ENCODE results near the gene MEGF6.

The MEGF6 gene

DNA sequence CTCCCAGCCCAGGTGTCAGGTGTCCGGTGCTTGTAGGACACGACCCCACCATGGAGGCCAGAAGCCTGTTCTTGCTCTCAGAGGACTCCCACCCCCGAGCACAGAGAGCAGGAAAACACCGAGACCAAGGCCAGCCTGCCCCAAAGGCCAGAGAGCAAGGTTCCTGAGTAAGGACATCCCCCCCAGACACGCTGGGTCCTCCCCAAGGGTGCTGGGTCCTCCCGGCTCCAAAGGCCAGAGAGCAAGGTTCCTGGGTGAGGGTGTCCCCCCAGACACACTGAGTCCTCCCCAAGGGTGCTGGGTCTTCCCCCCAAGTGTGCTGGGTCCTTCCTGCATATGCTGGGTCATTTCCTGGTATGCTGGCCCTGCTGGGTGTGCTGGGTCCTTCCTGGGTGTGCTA is 40.0 kb downstream of the MEGF6 start:
- no peak for TF ChIP-seq ZFX (IDR thresholded peaks at IDR 0.05; ENCODE audit: borderline replicate concordance)
- TF ChIP-seq, protein P1, sequence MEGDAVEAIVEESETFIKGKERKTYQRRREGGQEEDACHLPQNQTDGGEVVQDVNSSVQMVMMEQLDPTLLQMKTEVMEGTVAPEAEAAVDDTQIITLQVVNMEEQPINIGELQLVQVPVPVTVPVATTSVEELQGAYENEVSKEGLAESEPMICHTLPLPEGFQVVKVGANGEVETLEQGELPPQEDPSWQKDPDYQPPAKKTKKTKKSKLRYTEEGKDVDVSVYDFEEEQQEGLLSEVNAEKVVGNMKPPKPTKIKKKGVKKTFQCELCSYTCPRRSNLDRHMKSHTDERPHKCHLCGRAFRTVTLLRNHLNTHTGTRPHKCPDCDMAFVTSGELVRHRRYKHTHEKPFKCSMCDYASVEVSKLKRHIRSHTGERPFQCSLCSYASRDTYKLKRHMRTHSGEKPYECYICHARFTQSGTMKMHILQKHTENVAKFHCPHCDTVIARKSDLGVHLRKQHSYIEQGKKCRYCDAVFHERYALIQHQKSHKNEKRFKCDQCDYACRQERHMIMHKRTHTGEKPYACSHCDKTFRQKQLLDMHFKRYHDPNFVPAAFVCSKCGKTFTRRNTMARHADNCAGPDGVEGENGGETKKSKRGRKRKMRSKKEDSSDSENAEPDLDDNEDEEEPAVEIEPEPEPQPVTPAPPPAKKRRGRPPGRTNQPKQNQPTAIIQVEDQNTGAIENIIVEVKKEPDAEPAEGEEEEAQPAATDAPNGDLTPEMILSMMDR (IDR thresholded peaks at IDR 0.05), result no peak

DNA sequence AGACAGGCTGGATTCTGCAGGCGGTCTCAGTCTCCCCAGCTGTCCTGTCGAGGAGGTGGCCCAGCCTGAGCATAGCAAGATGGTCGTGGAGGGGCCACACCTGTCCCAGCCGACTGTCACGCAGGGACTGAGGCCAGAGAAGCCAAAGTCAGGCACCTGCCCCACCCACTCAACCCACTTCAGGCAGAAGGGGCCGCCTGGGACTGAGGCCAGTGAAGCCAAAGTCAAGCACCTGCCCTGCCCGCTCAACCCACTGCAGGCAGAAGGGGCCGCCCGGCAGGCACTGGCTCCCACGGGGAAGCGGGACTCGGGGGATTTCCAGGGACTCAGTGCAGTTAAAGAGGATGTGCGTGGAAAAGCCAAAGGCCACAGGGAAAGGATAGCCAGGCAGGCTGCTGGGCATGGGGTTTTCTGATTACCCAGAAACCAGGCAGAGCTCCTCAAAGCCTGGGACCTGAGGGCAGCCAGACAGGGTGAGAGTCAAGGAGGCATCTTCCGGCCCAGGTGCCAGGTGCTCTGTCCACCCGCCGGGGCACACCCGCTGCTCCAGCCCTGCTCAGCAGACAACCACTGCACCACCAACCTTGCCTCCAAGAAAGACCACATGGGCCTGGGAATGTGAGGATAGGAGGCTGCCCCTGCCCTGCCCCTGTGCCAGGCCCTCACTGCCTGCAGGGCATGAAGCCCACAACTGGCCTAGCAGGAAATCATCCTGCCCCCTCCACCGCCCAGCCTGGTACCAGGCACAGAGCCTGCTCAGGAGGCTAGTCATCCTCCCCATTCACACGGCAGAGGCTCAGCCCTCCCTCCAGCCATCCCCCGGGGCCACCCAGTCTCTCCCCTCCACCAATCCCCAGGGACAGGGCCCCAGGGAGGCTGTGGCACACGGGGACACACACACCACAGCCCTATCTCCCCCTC is 41.0 kb downstream of the MEGF6 start:
- H3K27ac ChIP-seq, result no peak overlapping the region
- TF ChIP-seq ZFX (IDR thresholded peaks at IDR 0.05; ENCODE audit: borderline replicate concordance), result no peak
- TF ChIP-seq, protein P1 (IDR thresholded peaks at IDR 0.05), result no peak

More for the DNA sequence above, 40.0 kb downstream of the MEGF6 start:
- no peak overlapping the region for H3K27ac ChIP-seq

DNA sequence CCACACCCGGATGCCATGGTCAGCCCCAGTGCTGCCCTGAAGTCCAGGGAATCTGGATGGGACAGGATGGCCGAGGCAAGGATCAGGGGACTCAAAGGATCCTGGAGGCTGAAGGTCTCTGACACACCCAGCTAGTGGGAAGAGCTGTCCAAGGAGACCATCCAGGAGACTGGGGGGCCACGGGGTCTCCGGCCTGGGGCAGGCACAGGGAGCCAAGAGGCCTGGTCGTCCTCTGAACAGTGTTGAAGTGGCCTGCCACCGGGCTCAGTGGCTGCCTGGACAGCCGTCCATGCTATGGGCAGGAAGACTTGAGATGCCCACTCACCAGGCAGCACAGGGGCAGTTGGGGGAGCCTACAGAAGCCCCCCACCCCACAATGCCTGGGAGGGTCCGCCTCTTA is 41.9 kb downstream of the MEGF6 start:
- no peak for TF ChIP-seq ZFX (IDR thresholded peaks at IDR 0.05; ENCODE audit: borderline replicate concordance)
- TF ChIP-seq, protein P1 (IDR thresholded peaks at IDR 0.05), result no peak
- H3K27ac ChIP-seq, result no peak overlapping the region

DNA sequence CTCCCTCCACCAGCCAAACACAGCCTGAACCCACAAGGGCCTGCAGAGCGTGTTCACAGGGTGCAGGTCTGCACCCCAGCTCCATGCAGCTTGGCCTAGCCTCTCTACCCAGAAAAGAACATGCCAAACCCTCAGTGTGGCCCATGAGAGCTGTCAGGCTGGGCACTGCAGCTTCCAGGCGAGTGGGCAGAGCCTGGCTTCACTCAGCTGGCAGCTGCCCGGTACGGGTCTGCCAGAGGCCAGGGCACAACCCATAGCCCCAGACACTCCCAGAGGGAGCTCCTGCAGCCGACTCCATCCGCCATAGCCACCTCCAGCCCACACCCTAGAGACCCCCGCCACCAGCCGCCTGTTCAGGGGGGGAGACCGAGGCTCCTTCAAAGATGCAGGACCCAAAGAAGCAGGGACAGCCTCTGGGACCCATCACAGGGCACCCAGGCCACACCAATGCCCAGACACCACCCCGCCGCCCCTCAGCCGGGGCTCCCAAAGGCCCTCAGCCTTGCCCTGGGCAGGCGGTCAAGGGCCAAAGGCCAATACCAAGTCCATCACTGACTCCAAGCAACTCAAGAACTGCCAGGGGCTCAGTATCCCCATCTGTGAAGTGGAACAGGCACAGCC is 42.4 kb downstream of the MEGF6 start:
- no peak for TF ChIP-seq ZFX (IDR thresholded peaks at IDR 0.05; ENCODE audit: borderline replicate concordance)
- TF ChIP-seq, protein P1 (IDR thresholded peaks at IDR 0.05), result no peak
- H3K27ac ChIP-seq, result no peak overlapping the region

DNA sequence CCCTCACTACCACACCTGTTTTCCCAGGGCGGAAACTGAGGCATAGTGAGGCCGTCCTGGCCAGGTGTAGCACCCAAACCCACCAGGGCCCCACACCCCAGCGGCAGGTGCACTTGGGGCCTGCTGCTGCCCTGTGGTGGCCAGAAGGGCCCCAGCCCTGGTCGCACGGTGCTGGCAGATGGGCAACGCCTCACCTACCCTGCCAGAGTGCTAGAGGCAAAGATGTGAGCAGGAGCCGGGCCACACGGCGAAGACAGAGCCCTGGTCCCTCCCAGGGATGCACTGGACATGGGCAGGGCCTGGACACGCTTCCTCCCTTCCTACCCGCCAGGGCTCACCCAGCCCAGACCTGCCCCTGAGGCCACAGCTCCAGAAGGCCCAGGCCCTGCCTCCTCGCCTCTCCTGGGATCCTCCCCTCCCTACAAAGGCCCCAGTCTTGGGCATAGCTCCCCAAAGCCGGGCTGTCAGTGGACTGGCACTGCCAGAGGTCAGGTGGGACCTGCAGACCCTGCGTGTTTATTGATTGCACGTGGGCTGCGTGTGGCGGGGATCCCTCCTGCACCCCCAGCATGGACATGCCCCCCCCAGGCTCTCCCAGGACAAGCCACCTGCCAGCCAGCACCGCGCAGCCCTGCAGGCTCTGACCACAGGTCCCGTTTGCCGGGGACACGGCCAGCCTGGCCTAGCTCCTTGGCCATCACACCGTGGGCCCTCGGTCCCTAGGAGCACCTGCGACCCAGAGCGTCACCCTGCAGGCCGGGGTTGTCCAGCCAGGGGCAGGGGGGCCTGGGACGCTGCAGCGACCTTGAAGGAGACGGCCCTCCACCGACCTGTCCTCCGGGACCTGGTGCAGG is 44.1 kb downstream of the MEGF6 start:
- TF ChIP-seq, protein P1 (IDR thresholded peaks at IDR 0.05), result no peak
- no peak for TF ChIP-seq ZFX (IDR thresholded peaks at IDR 0.05; ENCODE audit: borderline replicate concordance)

DNA sequence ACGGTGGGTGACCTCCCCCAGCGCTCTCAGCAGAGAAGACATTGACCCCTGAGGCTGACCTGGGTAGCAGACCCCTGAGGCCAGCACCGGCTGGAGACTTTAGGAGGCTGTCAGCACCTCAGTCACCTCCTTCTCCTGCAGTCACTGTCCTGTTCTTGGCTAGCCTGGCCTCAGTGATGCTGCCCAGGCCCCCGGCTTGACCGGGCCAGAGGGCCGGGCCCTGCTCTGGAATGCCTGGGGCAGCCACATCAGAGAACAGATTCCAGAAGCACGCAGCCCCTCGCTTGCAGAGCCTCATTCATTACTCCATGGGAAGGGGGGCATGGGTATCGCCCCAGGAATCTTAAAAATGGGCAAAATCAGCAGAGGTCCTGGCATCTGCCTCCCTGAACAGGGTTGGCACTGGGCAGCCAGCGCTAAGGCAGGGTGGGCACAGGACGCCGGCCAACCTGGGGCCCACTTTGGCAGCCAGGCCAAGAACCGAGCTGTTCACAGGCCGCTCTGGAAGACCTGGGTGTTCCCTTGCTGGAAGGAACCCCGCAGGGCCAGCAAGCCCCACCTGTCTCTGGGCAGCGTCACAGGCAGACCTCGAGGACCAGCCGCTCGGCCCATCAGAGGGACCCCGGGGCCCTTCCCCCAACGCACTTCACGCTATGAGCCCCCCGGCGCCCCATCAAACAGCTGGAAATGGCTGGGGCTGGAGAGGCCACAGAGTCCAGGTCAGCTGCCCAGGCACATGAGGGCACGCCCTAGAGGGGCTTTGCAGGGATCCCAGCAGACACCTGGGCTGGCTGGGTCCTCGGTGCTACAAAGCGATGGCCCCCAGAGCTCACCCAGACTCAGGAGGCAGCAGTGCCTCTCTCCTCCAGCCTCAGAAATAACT is 45.1 kb downstream of the MEGF6 start:
- H3K27ac ChIP-seq, result no peak overlapping the region
- no peak for TF ChIP-seq ZFX (IDR thresholded peaks at IDR 0.05; ENCODE audit: borderline replicate concordance)
- TF ChIP-seq, protein P1 (IDR thresholded peaks at IDR 0.05), result no peak

More for the DNA sequence above, 44.1 kb downstream of the MEGF6 start:
- no peak overlapping the region for H3K27ac ChIP-seq
